ENCODE measurements around the gene CUX1.

Gene CUX1

GRCh38 chr7:101963693-101964092, 146.3 kb downstream of the CUX1 start:
- Histone ChIP-seq H3K9me2 (replicated peaks; ENCODE audit: control insufficient read depth, low read length) (no peaks in the 10 kb centered on the region), H3K4me3 (ENCODE audit: low read length) (no peak overlapping the region), H3K4me1 (ENCODE audit: control insufficient read depth, low read length) (peaks cover 48% of the 10 kb centered on the region), H3F3A (ENCODE audit: control insufficient read depth, insufficient read depth) (0 out of 2 replicates have a peak, but pooled peaks cover 2% of the 10 kb centered on the region), H3K4me2 (ENCODE audit: low read length) (no peak overlapping the region), H3K27me3 (ENCODE audit: control insufficient read depth, low read length) (no peaks in the 10 kb centered on the region), H3K36me3 (ENCODE audit: control insufficient read depth, low read length) (peaks cover 50% of the 10 kb centered on the region), H4K20me1 (ENCODE audit: control insufficient read depth, insufficient read depth, low read depth, low read length) (peaks cover 26% of the 10 kb centered on the region; the same call in 1 of the 2 replicates), H3K27ac (ENCODE audit: low read depth, low read length) (no peak overlapping the region), H3K9me3 (ENCODE audit: control insufficient read depth, insufficient read depth, low read length) (no peaks in the 10 kb centered on the region), H3K79me2 (ENCODE audit: control insufficient read depth, low read length) (peaks cover 98% of the 10 kb centered on the region)
- no peak for TF ChIP-seq EZH2phosphoT487 (IDR thresholded peaks at IDR 0.05; ENCODE audit: borderline replicate concordance, low read length)
- TF ChIP-seq, protein P1, sequence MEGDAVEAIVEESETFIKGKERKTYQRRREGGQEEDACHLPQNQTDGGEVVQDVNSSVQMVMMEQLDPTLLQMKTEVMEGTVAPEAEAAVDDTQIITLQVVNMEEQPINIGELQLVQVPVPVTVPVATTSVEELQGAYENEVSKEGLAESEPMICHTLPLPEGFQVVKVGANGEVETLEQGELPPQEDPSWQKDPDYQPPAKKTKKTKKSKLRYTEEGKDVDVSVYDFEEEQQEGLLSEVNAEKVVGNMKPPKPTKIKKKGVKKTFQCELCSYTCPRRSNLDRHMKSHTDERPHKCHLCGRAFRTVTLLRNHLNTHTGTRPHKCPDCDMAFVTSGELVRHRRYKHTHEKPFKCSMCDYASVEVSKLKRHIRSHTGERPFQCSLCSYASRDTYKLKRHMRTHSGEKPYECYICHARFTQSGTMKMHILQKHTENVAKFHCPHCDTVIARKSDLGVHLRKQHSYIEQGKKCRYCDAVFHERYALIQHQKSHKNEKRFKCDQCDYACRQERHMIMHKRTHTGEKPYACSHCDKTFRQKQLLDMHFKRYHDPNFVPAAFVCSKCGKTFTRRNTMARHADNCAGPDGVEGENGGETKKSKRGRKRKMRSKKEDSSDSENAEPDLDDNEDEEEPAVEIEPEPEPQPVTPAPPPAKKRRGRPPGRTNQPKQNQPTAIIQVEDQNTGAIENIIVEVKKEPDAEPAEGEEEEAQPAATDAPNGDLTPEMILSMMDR (IDR thresholded peaks at IDR 0.05; ENCODE audit: low read depth, low read length, poor library complexity, severe bottlenecking), result no peak

- peaks cover 53% of the 10 kb centered on the region for H3K4me1 ChIP-seq (ENCODE audit: control insufficient read depth, low read length)
- no peaks in the 10 kb centered on the region for H3K27me3 ChIP-seq (ENCODE audit: control insufficient read depth, low read length)
- peaks cover 98% of the 10 kb centered on the region for H3K79me2 ChIP-seq (ENCODE audit: control insufficient read depth, low read length)
- H3K4me2 ChIP-seq (ENCODE audit: low read length), result no peak overlapping the region
- H3K4me3 ChIP-seq (ENCODE audit: low read length), result no peak overlapping the region
- H4K20me1 ChIP-seq (ENCODE audit: control insufficient read depth, insufficient read depth, low read depth, low read length), result peaks cover 19% of the 10 kb centered on the region; the same call in 1 of the 2 replicates
- H3K27ac ChIP-seq (ENCODE audit: low read depth, low read length), result no peak overlapping the region
- H3K36me3 ChIP-seq (ENCODE audit: control insufficient read depth, low read length), result peaks cover 40% of the 10 kb centered on the region
- no peaks in the 10 kb centered on the region for H3K9me2 ChIP-seq (replicated peaks; ENCODE audit: control insufficient read depth, low read length)
- no peaks in the 10 kb centered on the region for H3K9me3 ChIP-seq (ENCODE audit: control insufficient read depth, insufficient read depth, low read length)
- peaks cover 7% of the 10 kb centered on the region for H3F3A ChIP-seq (ENCODE audit: control insufficient read depth, insufficient read depth)
- TF ChIP-seq, protein P1 (IDR thresholded peaks at IDR 0.05; ENCODE audit: low read depth, low read length, poor library complexity, severe bottlenecking), result no peak
- TF ChIP-seq EZH2phosphoT487 (IDR thresholded peaks at IDR 0.05; ENCODE audit: borderline replicate concordance, low read length), result no peak
These were observed 147.4 kb downstream of the CUX1 start for GRCh38 chr7:101964680-101965452.

GRCh38 chr7:101968720-101969466, 151.5 kb downstream of the CUX1 start:
- TF ChIP-seq EZH2phosphoT487 (IDR thresholded peaks at IDR 0.05; ENCODE audit: borderline replicate concordance, low read length), result no peak
- TF ChIP-seq, protein P1 (IDR thresholded peaks at IDR 0.05; ENCODE audit: low read depth, low read length, poor library complexity, severe bottlenecking), result no peak
- Histone ChIP-seq H3F3A (ENCODE audit: control insufficient read depth, insufficient read depth) (peaks cover 5% of the 10 kb centered on the region), H3K36me3 (ENCODE audit: control insufficient read depth, low read length) (peaks cover 36% of the 10 kb centered on the region), H3K27me3 (ENCODE audit: control insufficient read depth, low read length) (no peaks in the 10 kb centered on the region), H3K4me1 (ENCODE audit: control insufficient read depth, low read length) (peaks cover 86% of the 10 kb centered on the region), H3K9me3 (ENCODE audit: control insufficient read depth, insufficient read depth, low read length) (no peaks in the 10 kb centered on the region), H4K20me1 (ENCODE audit: control insufficient read depth, insufficient read depth, low read depth, low read length) (0 out of 2 replicates have a peak, but pooled peaks cover 7% of the 10 kb centered on the region), H3K79me2 (ENCODE audit: control insufficient read depth, low read length) (peaks cover 94% of the 10 kb centered on the region), H3K4me3 (ENCODE audit: low read length) (0 out of 2 replicates have a peak overlapping the region, but pooled peaks have one; percentile 3), H3K27ac (ENCODE audit: low read depth, low read length) (peak overlapping the region; percentile 62), H3K4me2 (ENCODE audit: low read length) (peak overlapping the region; percentile 27), H3K9me2 (replicated peaks; ENCODE audit: control insufficient read depth, low read length) (no peaks in the 10 kb centered on the region)
